ELR (cell line): ENCODE data around the gene PLD2.
"Not testable (repeated sequence)": the region's sequence is repeated elsewhere in the genome, so short reads cannot be mapped to it uniquely, and the experiment has no call there.

ENCODE experiments used
- DNase-seq: peaks from one replicate; pipeline ENCODE4 v3.0.0-alpha.2; 2015; ENCODE audit warnings: low read depth

PLD2 gene

DNA sequence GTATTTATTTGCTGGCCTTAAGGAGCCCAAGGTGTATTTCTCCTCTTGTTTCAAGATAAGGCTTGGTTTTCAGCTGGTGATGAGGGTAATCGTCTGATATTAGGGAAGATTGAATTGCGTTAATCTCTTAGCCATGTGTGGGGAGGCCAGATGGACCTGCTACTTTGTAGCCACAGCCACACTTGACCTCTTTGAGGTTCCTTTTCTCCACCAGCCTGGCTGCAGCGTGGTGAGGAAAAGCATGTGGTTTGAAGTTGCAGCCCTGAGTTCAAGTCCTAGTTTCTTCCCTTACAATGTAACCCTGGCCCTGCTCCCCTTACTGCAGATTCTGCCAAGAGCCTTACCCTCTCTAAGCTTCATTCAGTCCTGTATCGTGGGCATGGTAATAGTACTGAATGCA lies 29.3 kb downstream of the PLD2 start:
- DNase-seq, result no peak

DNA sequence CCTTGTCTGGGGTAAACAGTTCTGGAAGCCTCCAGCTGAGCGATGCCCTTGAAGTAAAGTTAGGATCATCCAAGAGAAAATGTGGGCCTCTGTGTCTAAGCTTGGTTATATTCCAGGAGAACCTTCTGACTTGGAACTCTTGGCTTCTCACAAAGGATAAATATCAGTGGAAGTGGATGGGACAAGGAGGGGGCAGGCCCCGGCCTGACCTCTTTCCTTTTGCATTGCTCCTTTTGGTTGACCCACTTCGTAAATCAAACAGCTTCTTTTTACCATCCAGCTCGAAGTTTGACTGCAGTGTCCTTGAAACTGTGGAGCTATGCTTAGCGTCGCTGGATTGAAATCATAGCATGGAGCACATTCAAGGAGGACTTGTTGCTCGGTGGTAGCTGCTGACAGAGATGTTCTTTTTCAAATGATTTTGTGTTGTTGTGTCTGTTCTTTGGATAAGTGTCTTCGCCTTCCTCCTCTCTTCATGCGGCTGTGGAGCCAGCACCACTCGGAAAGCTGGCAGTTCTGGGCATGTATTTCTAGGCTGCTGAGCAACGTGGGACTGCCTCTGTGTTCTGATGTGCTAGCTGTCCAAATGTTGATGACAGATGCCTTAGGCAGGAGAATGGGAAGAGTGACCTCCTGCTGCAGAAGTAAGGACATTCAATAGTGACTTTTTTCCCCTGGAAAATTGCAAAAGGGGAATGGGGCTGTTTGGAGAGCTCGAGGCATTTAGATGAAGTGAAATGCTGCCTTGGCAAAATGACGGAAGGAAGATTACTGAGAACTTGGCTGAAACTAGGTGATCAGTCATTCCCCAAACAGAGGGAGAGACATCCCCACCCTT lies 30.7 kb downstream of the PLD2 start:
- DNase-seq, result no peak

GRCh38 chr17:4838309-4838785 lies 31.4 kb downstream of the PLD2 start:
- DNase-seq, result no peak

GRCh38 chr17:4839221-4839620 lies 32.3 kb downstream of the PLD2 start:
- DNase-seq, result no peak

DNA sequence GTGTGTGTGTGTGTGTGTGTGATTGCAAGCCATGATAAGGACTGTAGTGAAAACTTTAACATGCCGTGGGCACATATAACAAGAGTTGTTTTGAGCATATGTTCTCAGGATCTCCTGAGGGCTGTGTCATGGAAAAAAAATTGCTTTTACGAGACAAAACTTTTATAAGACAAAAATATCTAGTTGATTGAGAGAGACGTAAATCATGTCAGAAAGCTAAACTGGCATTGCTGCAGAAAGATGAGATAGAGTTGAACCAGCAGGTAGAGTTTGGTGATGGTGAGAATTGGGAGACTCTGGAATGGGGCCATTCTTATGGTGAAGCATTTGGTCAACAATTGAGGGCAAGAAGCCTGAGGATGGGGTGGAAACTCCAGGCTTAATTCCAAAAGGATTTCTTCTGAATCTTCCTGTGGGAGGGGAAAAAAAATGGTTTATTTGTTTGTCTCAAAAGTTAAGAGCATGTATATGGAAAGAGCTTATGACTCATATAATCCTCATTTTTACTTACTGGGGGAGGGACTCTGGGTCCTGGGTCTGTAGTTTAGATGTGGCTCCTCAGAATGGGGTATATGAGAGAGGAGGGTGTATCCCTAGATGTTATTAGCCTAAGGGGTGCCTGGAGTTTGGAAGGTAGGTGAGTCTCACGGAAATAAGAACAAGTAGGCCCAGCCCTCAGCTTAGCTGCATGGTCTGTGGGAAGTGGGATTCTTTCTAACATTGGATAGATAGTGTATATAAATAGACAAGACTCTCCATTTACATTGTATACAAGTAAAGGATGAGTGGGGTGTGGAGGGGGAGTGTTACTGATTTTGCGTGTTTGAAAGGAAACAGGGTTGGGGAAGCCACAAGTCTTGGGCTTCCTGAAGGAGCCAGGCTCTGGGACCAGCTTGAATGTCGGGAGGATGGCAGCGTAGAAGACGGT lies 33.3 kb downstream of the PLD2 start:
- peak; percentile 38 for DNase-seq

- no peak for DNase-seq
Measured at GRCh38 chr17:4840893-4841242, 33.9 kb downstream of the PLD2 start.

DNA sequence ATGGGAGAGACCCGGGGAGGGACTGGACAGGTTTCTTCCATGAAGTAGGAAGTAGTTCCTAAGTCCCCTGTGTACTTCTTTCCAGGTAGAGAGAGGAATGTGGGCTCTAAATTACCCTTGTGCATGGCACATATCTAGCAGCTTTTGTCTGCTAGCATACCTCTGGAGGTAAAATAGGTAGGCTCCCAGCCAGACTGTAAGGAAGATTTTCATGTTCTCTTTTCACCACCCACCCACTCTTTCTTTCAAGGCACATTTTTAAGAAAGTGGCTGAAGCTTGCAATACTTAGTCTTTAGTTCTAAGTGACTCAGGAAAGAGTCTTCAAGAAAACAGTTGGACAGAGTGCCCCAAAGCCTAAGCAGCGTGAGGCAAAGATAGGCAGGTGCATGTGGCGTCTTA lies 35.4 kb downstream of the PLD2 start:
- DNase-seq, result no peak

GRCh38 chr17:4843321-4844000 lies 36.5 kb downstream of the PLD2 start:
- DNase-seq, result no peak

GRCh38 chr17:4845118-4845517 lies 38.2 kb downstream of the PLD2 start:
- no peak for DNase-seq

DNA sequence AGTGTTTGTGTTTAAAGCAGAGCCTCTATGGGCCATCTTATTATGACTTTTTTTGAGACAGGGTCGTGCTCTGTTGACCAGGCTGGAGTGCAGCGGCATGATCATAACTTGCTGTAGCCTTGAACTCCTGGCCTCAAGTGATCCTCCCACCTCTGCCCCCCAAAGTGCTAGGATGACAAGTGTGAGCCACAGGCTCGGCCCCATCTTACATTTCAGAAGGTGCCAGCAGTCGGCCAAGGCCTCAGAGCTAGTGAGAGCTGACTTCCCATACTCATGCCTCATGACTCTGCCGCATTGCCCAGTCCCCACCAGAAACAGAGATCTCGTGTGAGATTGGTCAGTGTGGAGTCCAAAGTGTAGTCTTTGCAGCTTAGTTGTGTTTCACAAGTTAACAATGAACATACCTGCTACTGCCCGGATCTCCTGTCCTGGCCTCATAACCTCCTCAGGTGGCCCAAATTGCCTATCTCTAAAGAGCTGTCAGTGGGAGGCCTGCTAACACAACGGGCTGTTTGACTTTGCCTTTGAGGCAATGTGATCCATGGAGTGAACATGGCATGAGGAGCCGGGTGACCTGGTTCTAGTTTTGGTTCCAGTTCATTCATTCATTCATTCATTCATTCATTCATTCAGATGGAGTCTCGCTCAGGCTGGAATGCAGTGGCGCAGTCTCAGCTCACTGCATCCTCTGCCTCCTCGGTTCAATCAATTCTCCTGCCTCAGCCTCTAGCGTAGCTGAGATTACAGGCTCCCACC lies 39.9 kb downstream of the PLD2 start:
- no peak for DNase-seq

GRCh38 chr17:4849011-4849536 lies 42.1 kb downstream of the PLD2 start:
- DNase-seq, result peak; percentile 28

DNA sequence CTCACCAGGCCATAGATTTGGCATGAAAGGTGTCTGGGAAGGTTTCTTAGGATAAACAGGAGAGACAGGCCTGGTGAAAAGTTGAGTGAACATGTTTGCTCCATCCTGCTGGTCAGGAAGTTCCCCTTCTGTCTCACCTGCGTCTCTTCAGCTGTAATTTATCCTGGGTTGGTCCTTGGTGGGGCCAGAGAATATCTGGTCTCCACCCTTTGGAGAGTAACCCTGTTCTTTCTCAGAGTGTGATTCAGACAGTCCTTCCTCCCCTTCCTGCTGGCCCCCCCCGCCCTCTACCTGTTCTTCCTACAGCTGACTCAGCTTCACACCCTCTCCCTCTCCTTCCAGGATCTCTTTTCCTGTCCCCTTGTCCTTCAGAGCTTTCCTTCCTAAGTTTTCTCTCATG lies 43.3 kb downstream of the PLD2 start:
- no peak for DNase-seq

DNA sequence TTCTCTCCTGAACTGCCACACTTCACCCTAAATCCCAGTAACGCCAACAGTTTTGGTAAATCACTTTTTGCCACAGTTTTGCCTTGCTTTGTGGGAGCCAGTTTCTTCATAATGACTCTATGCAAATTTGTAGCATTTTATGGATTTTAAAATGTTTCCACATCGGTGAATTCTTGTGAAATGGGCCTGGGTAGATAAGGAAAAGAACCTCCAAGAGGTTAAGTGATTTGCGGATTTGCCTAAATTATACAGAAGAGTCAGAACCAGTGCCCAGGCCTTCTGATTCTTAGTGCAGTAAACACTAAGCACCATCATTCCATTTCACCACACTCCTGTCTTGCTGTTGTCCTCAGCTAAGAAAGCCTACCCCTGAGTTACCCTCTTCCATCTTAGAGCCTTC lies 44.1 kb downstream of the PLD2 start:
- DNase-seq, result no peak

DNA sequence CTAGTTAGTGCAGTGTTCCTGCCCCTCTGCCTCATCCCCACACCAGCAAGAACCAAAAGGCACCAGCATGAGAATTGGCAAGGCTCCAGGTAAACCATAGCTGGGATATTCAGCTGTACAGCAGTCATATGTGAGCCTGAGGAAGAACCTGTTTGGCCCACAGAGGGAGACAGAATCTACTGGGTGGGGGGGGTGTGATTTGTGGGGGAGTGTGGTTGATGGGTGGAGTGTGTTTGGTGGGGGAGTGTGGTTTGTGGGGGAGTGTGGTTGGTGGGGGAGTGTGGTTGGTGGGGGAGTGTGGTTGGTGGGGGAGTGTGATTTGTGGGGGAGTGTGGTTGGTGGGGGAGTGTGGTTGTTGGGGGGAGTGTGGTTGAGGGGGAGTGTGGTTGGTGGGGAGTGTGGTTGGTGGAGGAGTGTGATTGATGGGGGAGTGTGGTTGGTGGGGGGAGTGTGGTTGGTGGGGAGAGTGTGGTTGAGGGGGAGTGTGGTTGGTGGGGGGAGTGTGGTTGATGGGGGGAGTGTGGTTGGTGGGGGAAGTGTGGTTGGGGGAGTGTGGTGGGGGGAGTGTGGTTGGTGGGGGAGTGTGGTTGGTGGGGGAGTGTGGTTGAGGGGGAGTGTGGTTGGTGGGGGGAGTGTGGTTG lies 45.7 kb downstream of the PLD2 start:
- DNase-seq, result peak; percentile 37

DNA sequence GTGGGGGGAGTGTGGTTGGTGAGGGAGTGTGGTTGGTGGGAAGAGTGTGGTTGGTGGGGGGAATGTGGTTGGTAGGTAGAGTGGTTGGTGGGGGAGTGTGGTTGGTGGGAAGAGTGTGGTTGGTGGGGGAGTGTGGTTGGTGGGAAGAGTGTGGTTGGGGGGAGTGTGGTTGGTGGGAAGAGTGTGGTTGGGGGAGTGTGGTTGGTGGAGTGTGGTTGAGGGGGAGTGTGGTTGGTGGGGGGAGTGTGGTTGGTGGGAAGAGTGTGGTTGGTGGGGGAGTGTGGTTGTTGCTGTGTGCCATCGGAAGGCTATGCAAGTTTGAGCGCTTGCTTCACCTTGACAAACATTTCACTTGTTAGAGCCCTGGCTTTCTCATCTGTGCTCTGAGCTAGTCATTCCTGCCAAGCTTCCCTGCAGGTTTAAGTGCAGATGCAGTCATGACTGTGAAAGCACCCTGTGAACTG lies 46.3 kb downstream of the PLD2 start:
- DNase-seq, result no peak

- peak; percentile 44 for DNase-seq
Measured at GRCh38 chr17:4854111-4854681, 47.2 kb downstream of the PLD2 start.

DNA sequence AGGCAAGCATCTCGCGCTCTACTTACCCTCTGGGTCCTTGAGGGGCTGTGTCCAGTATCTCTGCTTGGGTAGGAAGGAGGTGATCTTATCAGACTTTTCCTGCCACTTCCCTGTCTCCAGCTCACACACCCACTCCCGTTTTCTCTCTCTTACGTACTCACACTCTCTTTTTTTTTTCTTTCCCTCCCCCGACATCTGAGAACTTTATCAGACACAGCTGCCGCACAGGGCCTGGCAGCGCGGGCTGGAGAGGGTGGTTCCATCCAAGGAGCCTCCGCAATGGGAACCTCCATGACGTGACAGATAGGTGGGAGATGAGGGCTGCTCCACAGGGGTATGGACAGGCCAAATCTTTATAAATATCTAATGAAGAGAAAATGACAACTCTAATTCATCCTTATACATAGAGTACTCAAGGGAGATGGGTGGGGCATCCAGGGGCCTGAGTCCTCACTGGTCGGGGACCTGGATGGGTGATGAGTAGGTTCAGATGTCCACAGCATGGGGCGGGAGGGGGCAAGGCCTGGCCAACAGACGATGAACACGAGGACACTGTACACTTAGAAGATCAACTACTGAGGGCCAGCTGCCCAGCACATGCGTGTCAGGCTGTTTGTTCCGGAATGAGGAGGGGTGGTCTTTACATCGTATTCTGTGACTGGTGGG lies 49.5 kb downstream of the PLD2 start:
- DNase-seq, result no peak

DNA sequence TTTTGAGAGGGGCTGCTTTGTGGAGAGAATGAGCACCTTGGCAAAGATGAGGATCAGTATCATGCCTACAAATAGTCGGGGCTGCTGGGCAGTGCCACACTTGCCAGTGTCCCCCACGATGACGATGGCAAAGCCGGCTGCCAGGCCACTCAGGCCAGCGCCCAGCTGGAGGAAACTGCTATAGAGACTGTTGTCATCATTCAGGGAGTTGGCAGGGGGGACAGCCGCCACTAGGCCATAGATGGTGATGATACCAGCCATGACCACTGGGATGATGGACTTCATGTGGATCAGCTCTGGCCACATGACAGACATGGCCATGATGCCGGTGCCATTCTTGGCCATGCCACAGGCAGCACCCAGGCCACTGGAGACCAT lies 50.0 kb downstream of the PLD2 start:
- DNase-seq, result no peak

DNA sequence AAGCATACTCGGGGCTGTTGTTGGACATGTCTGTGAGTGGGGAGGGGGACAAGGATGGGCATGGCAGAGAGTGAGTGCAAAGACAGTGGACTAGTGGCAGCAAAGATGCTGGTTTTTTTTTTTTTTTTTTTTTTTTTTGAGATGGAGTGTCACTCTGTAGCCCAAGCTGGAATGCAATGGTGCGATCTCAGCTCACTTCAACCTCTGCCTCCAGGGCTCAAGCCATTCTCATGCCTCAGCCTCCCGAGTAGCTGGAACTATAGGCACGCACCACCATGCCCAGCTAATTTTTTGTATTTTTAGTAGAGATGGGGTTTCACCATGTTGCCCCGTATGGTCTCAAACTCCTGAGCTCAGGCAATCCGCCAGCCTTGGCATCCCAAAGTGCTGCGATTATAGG lies 50.4 kb downstream of the PLD2 start:
- not testable (repeated sequence) for DNase-seq
